ENCODE measurements around the gene ANAPC13. TPM values are rescaled to one million over a fixed set of nuclear protein-coding genes. Genes with fewer than 3 reads are reported as not detected.

Gene ANAPC13
- total RNA-seq, 4 donors from 2014 or later, result 56.4 to 84.7 (median 66.5) TPM

DNA sequence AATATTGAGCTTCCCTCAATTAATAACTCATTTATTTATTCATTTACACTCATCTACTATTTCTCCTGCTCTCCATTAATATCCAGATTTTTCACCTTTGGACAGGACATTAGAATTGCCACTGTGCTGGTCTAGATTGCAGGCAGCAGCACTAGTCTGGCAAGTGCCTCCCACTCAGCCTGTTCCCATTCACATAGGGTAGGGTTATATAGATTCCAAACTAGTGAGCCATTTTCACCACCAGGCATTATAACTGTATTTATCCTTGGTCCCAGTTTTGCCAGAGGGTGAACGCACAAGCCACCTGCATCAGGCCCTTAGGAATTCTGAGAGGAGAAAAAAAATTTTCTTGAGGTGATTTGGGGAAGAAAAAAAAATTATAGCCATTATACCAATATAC is 44.5 kb downstream of the ANAPC13 start:
- WGBS, 2 donors (ENCODE audit: low coverage in 1 of 2), result 80 to 83% methylated on average over 1 of the region's 1 CpG
- Histone ChIP-seq H3K4me3 (no peak overlapping the region), H3K9me3 (peaks cover 0 to 7% (median 0%) of the 10 kb centered on the region in 3 donors), H3K27me3 (no peaks in the 10 kb centered on the region), H3K27ac (no peak overlapping the region), H3K36me3 (no peaks in the 10 kb centered on the region), H3K4me1 (peaks cover 0 to 5% (median 0%) of the 10 kb centered on the region in 3 donors)
- TF ChIP-seq POLR2AphosphoS5 (IDR thresholded peaks at IDR 0.05) (no peak), EP300 (IDR thresholded peaks at IDR 0.05) (no peak), POLR2A (IDR thresholded peaks at IDR 0.05) (no peak)
- TF ChIP-seq, protein P1, sequence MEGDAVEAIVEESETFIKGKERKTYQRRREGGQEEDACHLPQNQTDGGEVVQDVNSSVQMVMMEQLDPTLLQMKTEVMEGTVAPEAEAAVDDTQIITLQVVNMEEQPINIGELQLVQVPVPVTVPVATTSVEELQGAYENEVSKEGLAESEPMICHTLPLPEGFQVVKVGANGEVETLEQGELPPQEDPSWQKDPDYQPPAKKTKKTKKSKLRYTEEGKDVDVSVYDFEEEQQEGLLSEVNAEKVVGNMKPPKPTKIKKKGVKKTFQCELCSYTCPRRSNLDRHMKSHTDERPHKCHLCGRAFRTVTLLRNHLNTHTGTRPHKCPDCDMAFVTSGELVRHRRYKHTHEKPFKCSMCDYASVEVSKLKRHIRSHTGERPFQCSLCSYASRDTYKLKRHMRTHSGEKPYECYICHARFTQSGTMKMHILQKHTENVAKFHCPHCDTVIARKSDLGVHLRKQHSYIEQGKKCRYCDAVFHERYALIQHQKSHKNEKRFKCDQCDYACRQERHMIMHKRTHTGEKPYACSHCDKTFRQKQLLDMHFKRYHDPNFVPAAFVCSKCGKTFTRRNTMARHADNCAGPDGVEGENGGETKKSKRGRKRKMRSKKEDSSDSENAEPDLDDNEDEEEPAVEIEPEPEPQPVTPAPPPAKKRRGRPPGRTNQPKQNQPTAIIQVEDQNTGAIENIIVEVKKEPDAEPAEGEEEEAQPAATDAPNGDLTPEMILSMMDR (IDR thresholded peaks at IDR 0.05), result no peak
- no peak for ATAC-seq

DNA sequence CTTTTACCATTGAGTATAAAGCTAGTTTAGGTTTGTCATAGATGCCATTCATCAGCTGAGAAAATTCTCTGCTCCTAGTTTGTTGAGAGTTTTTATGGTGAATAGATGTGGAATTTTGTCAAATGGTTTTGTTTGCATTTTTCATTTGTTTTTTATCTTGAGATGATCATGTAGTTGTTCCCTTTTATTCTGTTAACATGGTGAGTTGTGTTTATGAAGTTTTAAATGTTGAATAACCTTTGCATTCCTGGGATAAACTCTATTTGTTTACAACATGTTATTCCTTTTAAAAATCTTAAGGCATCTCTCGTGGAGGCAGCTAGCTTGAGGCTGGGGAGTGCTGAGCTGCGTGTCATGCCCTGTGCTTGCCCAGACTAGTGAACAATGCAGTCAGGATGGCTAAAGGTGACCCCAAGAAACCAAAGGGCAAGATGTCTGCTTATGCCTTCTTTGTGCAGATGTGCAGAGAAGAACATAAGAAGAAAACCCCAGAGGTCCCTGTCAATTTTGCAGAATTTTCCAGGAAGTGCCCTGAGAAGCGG is 48.5 kb downstream of the ANAPC13 start:
- Histone ChIP-seq H3K36me3 (no peaks in the 10 kb centered on the region), H3K4me1 (no peaks in the 10 kb centered on the region), H3K27ac (no peak overlapping the region), H3K4me3 (no peak overlapping the region), H3K9me3 (no peaks in the 10 kb centered on the region), H3K27me3 (no peaks in the 10 kb centered on the region)
- TF ChIP-seq POLR2AphosphoS5 (IDR thresholded peaks at IDR 0.05), result no peak
- TF ChIP-seq, protein P1 (IDR thresholded peaks at IDR 0.05), result no peak
- TF ChIP-seq POLR2A (IDR thresholded peaks at IDR 0.05), result no peak
- TF ChIP-seq EP300 (IDR thresholded peaks at IDR 0.05), result no peak
- ATAC-seq, result no peak
- WGBS, 2 donors (ENCODE audit: low coverage in 1 of 2), result 77 to 84% methylated on average over 2 to 3 of the region's 3 CpGs

DNA sequence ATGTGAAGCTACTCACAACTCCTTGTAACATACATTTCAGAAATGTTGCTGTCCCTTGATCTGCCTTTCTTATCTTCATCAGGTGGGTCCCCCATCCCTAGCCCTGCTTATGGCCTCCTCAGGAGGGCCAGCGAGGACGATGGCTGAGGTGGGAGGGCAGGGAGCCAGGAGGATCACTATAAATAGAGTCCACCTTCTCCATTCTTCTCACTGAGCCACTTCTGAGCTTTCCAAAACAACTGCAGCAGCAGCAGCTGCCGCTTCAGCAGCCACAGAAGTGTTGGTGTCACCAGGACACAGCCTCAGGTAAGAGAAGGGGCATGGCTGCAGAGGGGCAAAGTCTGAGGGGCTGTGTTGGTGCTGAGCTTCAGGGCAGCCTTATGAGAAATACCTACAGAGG is 53.5 kb downstream of the ANAPC13 start:
- H3K4me1 ChIP-seq, result no peaks in the 10 kb centered on the region
- 25% methylated on average over 2 of the region's 3 CpGs; no CpG with 5 or more reads in 1 of the 2 donors for WGBS, 2 donors (ENCODE audit: low coverage in 1 of 2)
- H3K27me3 ChIP-seq, result no peaks in the 10 kb centered on the region
- no peak for ATAC-seq
- no peaks in the 10 kb centered on the region for H3K9me3 ChIP-seq
- TF ChIP-seq POLR2AphosphoS5 (IDR thresholded peaks at IDR 0.05) (no peak), POLR2A (IDR thresholded peaks at IDR 0.05) (no peak), EP300 (IDR thresholded peaks at IDR 0.05) (no peak)
- TF ChIP-seq, protein P1 (IDR thresholded peaks at IDR 0.05), result no peak
- H3K27ac ChIP-seq, result no peak overlapping the region
- H3K4me3 ChIP-seq, result no peak overlapping the region
- no peaks in the 10 kb centered on the region for H3K36me3 ChIP-seq

DNA sequence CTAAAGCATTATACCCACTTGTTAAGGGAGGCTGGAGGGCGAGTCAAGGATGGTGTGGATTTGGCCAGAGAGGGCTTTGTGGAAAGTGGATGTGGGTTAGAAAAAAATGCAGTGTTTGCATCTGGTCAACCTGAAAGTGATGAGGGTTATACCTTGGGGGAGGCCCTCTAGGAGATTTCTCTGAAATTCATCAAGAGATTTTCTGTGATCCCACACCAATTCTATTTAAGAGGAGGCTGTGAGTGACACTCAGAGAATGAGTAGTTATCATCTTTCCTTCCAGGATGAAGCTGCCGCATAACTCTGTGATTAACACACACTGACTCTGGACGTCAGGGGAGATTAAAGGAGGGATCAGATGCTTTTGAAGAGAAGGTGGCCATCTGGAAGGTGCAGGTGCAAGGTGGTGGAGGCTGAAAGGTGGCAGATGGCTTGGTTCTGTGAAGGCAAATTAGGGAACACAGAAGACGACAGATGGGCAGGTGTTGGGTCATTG is 54.8 kb downstream of the ANAPC13 start:
- no peaks in the 10 kb centered on the region for H3K9me3 ChIP-seq
- no peak overlapping the region for H3K27ac ChIP-seq
- no peaks in the 10 kb centered on the region for H3K27me3 ChIP-seq
- no peaks in the 10 kb centered on the region for H3K36me3 ChIP-seq
- WGBS, 2 donors (ENCODE audit: low coverage in 1 of 2), result 67 to 70% methylated on average over 3 to 4 of the region's 4 CpGs
- no peak overlapping the region for H3K4me3 ChIP-seq
- ATAC-seq, result no peak
- H3K4me1 ChIP-seq, result no peaks in the 10 kb centered on the region
- TF ChIP-seq POLR2A (IDR thresholded peaks at IDR 0.05) (no peak), EP300 (IDR thresholded peaks at IDR 0.05) (no peak), POLR2AphosphoS5 (IDR thresholded peaks at IDR 0.05) (no peak)
- TF ChIP-seq, protein P1 (IDR thresholded peaks at IDR 0.05), result no peak

DNA sequence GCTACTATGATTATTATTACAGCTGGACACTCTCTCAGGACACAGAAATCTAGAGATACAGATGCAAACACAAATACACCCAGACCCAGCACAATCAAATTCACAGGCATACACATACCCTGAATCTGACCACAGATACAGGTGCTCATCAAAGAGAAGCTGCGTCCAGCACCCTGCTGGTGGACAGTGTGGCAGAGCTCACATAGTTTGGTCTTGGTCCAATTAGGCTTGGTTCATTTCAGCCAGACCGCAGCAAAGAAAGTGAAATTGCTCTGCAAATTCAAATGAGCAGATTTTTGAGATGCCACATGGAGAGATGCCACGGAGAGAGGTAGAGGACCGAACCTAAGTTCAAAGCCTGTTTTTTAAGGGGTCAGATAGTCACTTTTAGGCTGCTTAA is 55.6 kb downstream of the ANAPC13 start:
- WGBS, 2 donors (ENCODE audit: low coverage in 1 of 2), result 79 to 83% methylated on average over 1 to 2 of the region's 4 CpGs
- no peak for ATAC-seq

More for the DNA sequence above, 55.6 kb downstream of the ANAPC13 start:
- Histone ChIP-seq H3K4me1 (no peaks in the 10 kb centered on the region), H3K27ac (no peak overlapping the region), H3K4me3 (no peak overlapping the region), H3K27me3 (no peaks in the 10 kb centered on the region), H3K9me3 (no peaks in the 10 kb centered on the region), H3K36me3 (no peaks in the 10 kb centered on the region)
- TF ChIP-seq, protein P1 (IDR thresholded peaks at IDR 0.05), result no peak
- TF ChIP-seq POLR2A (IDR thresholded peaks at IDR 0.05), result no peak
- no peak for TF ChIP-seq EP300 (IDR thresholded peaks at IDR 0.05)
- no peak for TF ChIP-seq POLR2AphosphoS5 (IDR thresholded peaks at IDR 0.05)
